Astrocyte (in vitro differentiated cells and primary cell): ENCODE data around the gene CHST11. TPM values are rescaled to one million over a fixed set of nuclear protein-coding genes. Genes with fewer than 3 reads are reported as not detected.
A peak's percentile ranks its signal among the peaks of the same experiment; 100 is the strongest.

Experiments
- DNase-seq: peaks from one replicate; pipeline ENCODE4 v3.0.0-alpha.2; 2010; ENCODE audit warnings: low read depth
- FAIRE-seq: peaks from 2 replicates; lab custom pipeline; 2011; peaks lifted over from hg19 to GRCh38; lab: Jason Lieb, UNC
- H2AFZ ChIP-seq: 2 replicates; pipeline ENCODE4 v1.6.0; 2012; ENCODE audit warnings: low read depth, low read length, inconsistent platforms
- H3K27ac ChIP-seq: 2 replicates; pipeline ENCODE4 v1.5.1; 2011; ENCODE audit warnings: low read depth, low read length, inconsistent platforms
- H3K27me3 ChIP-seq: 2 replicates; pipeline ENCODE4 v1.6.0; 2011; ENCODE audit warnings: low read length, inconsistent platforms; ENCODE audit not compliant: insufficient read depth
- H3K36me3 ChIP-seq: 2 replicates; pipeline ENCODE4 v1.5.1; 2011; ENCODE audit warnings: low read length, inconsistent platforms; ENCODE audit not compliant: insufficient read depth
- H3K4me1 ChIP-seq: 2 replicates; pipeline ENCODE4 v1.5.1; 2011; ENCODE audit warnings: low read length, inconsistent platforms; ENCODE audit not compliant: insufficient read depth
- H3K4me2 ChIP-seq: 2 replicates; pipeline ENCODE4 v1.6.0; 2012; ENCODE audit warnings: low read length, inconsistent platforms
- H3K4me3 ChIP-seq: 2 replicates; pipeline ENCODE4 v1.5.1; 2011; ENCODE audit warnings: low read depth, mild to moderate bottlenecking, low read length, inconsistent platforms; ENCODE audit not compliant: insufficient read depth
- H3K79me2 ChIP-seq: 2 replicates; pipeline ENCODE4 v1.6.0; 2012; ENCODE audit warnings: mild to moderate bottlenecking, low read length, inconsistent platforms; ENCODE audit not compliant: insufficient read depth
- H3K9ac ChIP-seq: 2 replicates; pipeline ENCODE4 v1.6.0; 2012; ENCODE audit warnings: mild to moderate bottlenecking, low read length, inconsistent platforms
- H3K9me3 ChIP-seq: 2 replicates; pipeline ENCODE4 v1.5.1; 2012; ENCODE audit warnings: low read depth, mild to moderate bottlenecking, low read length, inconsistent platforms; ENCODE audit not compliant: insufficient read depth
- H4K20me1 ChIP-seq: 2 replicates; pipeline ENCODE4 v1.6.0; 2012; ENCODE audit warnings: low read length, inconsistent platforms; ENCODE audit not compliant: insufficient read depth
- H3K27ac Mint-ChIP-seq: one replicate; pipeline ENCODE4 v1.8.0; 2021; ENCODE audit warnings: mild to moderate bottlenecking, mixed read lengths; ENCODE audit not compliant: unreplicated experiment
- H3K27me3 Mint-ChIP-seq: one replicate; pipeline ENCODE4 v1.8.0; 2021; ENCODE audit warnings: low read depth, mixed read lengths; ENCODE audit not compliant: unreplicated experiment
- H3K36me3 Mint-ChIP-seq: one replicate; pipeline ENCODE4 v1.8.0; 2021; ENCODE audit warnings: low read depth, mixed read lengths; ENCODE audit not compliant: unreplicated experiment
- H3K4me1 Mint-ChIP-seq: one replicate; pipeline ENCODE4 v1.8.0; 2021; ENCODE audit warnings: low read depth, mixed read lengths; ENCODE audit not compliant: unreplicated experiment
- H3K4me3 Mint-ChIP-seq: one replicate; pipeline ENCODE4 v1.8.0; 2021; ENCODE audit warnings: mild to moderate bottlenecking, moderate library complexity, mixed read lengths; ENCODE audit not compliant: unreplicated experiment
- H3K9me3 Mint-ChIP-seq: one replicate; pipeline ENCODE4 v1.8.0; 2021; ENCODE audit warnings: mild to moderate bottlenecking, mixed read lengths; ENCODE audit not compliant: unreplicated experiment
- CTCF ChIP-seq: IDR thresholded peaks from 2 replicates; pipeline ENCODE4 v1.5.1; 2011; ENCODE audit warnings: low read depth, mild to moderate bottlenecking, inconsistent platforms, low read length, moderate library complexity; ENCODE audit not compliant: insufficient read depth
- EZH2 ChIP-seq: IDR thresholded peaks from 2 replicates; pipeline ENCODE4 v1.6.1; 2012; ENCODE audit warnings: mild to moderate bottlenecking, low read length, inconsistent platforms; ENCODE audit not compliant: insufficient read depth
- total RNA-seq: library from RNA; stranded (reverse); gene quantifications from 2 replicates; pipeline ENCODE4 v1.2.1, GENCODE V29; 2021

The CHST11 gene
- total RNA-seq, 1 donor from 2014 or later, result 30.2 TPM

DNA sequence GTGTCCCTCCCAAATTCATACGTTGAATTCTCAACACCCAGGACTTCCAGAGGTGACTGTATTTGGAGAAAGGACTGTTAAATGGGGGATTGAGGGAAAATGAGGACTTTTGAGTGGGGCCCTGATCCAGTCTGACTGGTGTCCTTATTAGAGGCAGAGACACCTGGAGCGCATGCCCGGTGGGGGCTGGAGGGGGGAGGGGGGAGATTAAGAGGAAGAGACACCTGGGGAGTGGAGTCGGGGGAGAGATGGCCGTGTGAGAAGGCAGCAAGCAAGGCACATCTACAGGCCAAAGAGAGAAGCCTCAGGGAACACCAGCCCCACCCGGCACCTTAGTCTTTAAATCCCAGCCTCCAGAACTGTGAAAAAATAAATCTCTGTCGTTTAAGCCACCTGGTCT lies 291.6 kb downstream of the CHST11 start:
- H3K4me3 ChIP-seq, result no peak overlapping the region
- Mint-ChIP-seq H3K27ac (no peak overlapping the region), H3K9me3 (no peaks in the 10 kb centered on the region), H3K36me3 (peaks cover 2% of the 10 kb centered on the region), H3K27me3 (no peaks in the 10 kb centered on the region), H3K4me1 (peaks cover 20% of the 10 kb centered on the region), H3K4me3 (no peak overlapping the region)
- H3K4me2 ChIP-seq, result peak overlapping the region; percentile 24
- H4K20me1 ChIP-seq, result peaks cover 46% of the 10 kb centered on the region
- no peak overlapping the region for H2AFZ ChIP-seq
- no peak overlapping the region for H3K27ac ChIP-seq
- TF ChIP-seq CTCF (no peak), EZH2 (no peak)
- H3K4me1 ChIP-seq, result peaks cover 18% of the 10 kb centered on the region
- H3K27me3 ChIP-seq, result no peaks in the 10 kb centered on the region
- no peak for DNase-seq
- no peaks in the 10 kb centered on the region for H3K79me2 ChIP-seq
- no peaks in the 10 kb centered on the region for H3K36me3 ChIP-seq
- H3K9me3 ChIP-seq, result no peaks in the 10 kb centered on the region
- no peak for FAIRE-seq
- no peak overlapping the region for H3K9ac ChIP-seq

DNA sequence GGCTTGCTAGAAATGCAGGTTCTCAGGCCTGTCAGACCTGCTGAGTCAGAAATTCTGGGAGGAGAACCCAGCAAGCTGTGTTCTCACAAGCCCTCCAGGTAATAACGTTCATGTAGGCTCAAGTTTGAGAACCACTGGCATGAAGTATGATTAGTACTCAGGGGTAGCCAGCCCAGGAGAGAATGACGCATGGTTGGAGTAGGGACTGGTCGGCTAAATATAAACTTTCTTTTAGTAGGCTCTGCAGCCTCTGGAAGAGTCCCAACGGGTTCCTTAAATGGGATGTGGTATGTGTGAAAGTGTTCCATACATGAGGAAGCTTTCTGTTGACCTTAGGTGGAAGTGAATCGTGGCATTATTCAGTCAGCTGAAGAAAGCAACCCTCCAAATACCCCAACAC lies 292.0 kb downstream of the CHST11 start:
- no peaks in the 10 kb centered on the region for H3K27me3 Mint-ChIP-seq
- peaks cover 2% of the 10 kb centered on the region for H3K36me3 Mint-ChIP-seq
- H3K4me3 Mint-ChIP-seq, result no peak overlapping the region
- H3K36me3 ChIP-seq, result no peaks in the 10 kb centered on the region
- H3K79me2 ChIP-seq, result no peaks in the 10 kb centered on the region
- H3K27ac ChIP-seq, result no peak overlapping the region
- H2AFZ ChIP-seq, result no peak overlapping the region
- no peaks in the 10 kb centered on the region for H3K27me3 ChIP-seq
- peak overlapping the region; percentile 24 for H3K4me2 ChIP-seq
- peak; percentile 37 for FAIRE-seq
- TF ChIP-seq CTCF (no peak), EZH2 (no peak)
- no peaks in the 10 kb centered on the region for H3K9me3 ChIP-seq
- no peak overlapping the region for H3K4me3 ChIP-seq
- H3K9ac ChIP-seq, result no peak overlapping the region
- H3K27ac Mint-ChIP-seq, result no peak overlapping the region
- H3K4me1 Mint-ChIP-seq, result peaks cover 20% of the 10 kb centered on the region
- DNase-seq, result peak; percentile 71
- peaks cover 18% of the 10 kb centered on the region for H3K4me1 ChIP-seq
- H3K9me3 Mint-ChIP-seq, result no peaks in the 10 kb centered on the region
- peaks cover 47% of the 10 kb centered on the region for H4K20me1 ChIP-seq

GRCh38 chr12:104749545-104749944 lies 292.8 kb downstream of the CHST11 start:
- FAIRE-seq (no peak), DNase-seq (no peak)
- no peaks in the 10 kb centered on the region for H3K27me3 Mint-ChIP-seq
- peaks cover 18% of the 10 kb centered on the region for H3K4me1 ChIP-seq
- TF ChIP-seq CTCF, result no peak
- H4K20me1 ChIP-seq, result peaks cover 52% of the 10 kb centered on the region
- H3K36me3 ChIP-seq, result no peaks in the 10 kb centered on the region
- H3K27me3 ChIP-seq, result no peaks in the 10 kb centered on the region
- no peak overlapping the region for H3K27ac ChIP-seq
- no peaks in the 10 kb centered on the region for H3K79me2 ChIP-seq
- no peak overlapping the region for H3K4me3 ChIP-seq
- no peak overlapping the region for H2AFZ ChIP-seq
- no peak overlapping the region for H3K4me3 Mint-ChIP-seq
- no peak overlapping the region for H3K9ac ChIP-seq
- peak overlapping the region; percentile 22 for H3K27ac Mint-ChIP-seq
- peaks cover 20% of the 10 kb centered on the region for H3K4me1 Mint-ChIP-seq
- peaks cover 4% of the 10 kb centered on the region for H3K36me3 Mint-ChIP-seq
- H3K9me3 ChIP-seq, result no peaks in the 10 kb centered on the region
- no peaks in the 10 kb centered on the region for H3K9me3 Mint-ChIP-seq
- peak overlapping the region; percentile 52 for H3K4me2 ChIP-seq
